ENCODE measurements around the gene MYORG. TPM values are rescaled to one million over a fixed set of nuclear protein-coding genes. Genes with fewer than 3 reads are reported as not detected.

The MYORG gene
- total RNA-seq, 2 experiments from 2014 or later = 3.3 to 3.8 TPM

- CTCF ChIA-PET = no interaction called here
- POLR2A ChIA-PET = no interaction called here
Measured at GRCh38 chr9:34387239-34387638, 10.5 kb upstream of the MYORG start.

- ChIA-PET POLR2A (no interaction called here), CTCF (no interaction called here)
Measured at GRCh38 chr9:34386656-34387055, 10.0 kb upstream of the MYORG start.

GRCh38 chr9:34385561-34386230 lies 9.0 kb upstream of the MYORG start:
- CTCF ChIA-PET = no interaction called here
- POLR2A ChIA-PET = no interaction called here

- CTCF ChIA-PET = no interaction called here
- POLR2A ChIA-PET = no interaction called here
Measured at GRCh38 chr9:34384368-34385165, 7.9 kb upstream of the MYORG start.

- ChIA-PET POLR2A (no interaction called here), CTCF (no interaction called here)
Measured at GRCh38 chr9:34383904-34384303, 7.2 kb upstream of the MYORG start.

- ChIA-PET POLR2A (interaction anchor here (0.6 kb wide), 1 partner anchor 696 kb away, joined by 3 read pairs; no protein-coding TSS in a partner anchor), CTCF (interaction anchor here (0.6 to 1.3 kb wide), 2 partner anchors 21 to 301 kb away, joined by 3 read pairs; no protein-coding TSS in a partner anchor)
Measured at GRCh38 chr9:34382879-34383278, 6.2 kb upstream of the MYORG start.

GRCh38 chr9:34382054-34382453 lies 5.4 kb upstream of the MYORG start:
- CTCF ChIA-PET = interaction anchor here (1.3 kb wide), 1 partner anchor 21 kb away, joined by 3 read pairs; no protein-coding TSS in a partner anchor

GRCh38 chr9:34381323-34381722 lies 4.6 kb upstream of the MYORG start:
- ChIA-PET POLR2A (no interaction called here), CTCF (no interaction called here)

More at GRCh38 chr9:34382054-34382453, 5.4 kb upstream of the MYORG start:
- POLR2A ChIA-PET = no interaction called here

GRCh38 chr9:34380511-34381315 lies 4.0 kb upstream of the MYORG start:
- CTCF ChIA-PET = interaction anchor here (0.7 to 1.7 kb wide), 2 partner anchors 12 to 23 kb away, joined by 3 to 5 read pairs; no protein-coding TSS in a partner anchor

GRCh38 chr9:34380034-34380510 lies 3.4 kb upstream of the MYORG start:
- POLR2A ChIA-PET = no interaction called here
- CTCF ChIA-PET = interaction anchor here (0.5 to 2.2 kb wide), 3 partner anchors 12 to 332 kb away, joined by 3 to 8 read pairs (median 5); no protein-coding TSS in a partner anchor

More at GRCh38 chr9:34380511-34381315, 4.0 kb upstream of the MYORG start:
- POLR2A ChIA-PET = no interaction called here

- ChIA-PET CTCF (interaction anchor here (0.5 to 2.2 kb wide), 12 partner anchors 13 to 610 kb away, joined by 3 to 8 read pairs (median 3); partner anchors contain the start of genes DNAI1, DNAJB5 and FAM219A), POLR2A (no interaction called here)
Measured at GRCh38 chr9:34379334-34380033, 2.8 kb upstream of the MYORG start.

- POLR2A ChIA-PET = no interaction called here
- CTCF ChIA-PET = interaction anchor here (0.7 to 2.2 kb wide), 11 partner anchors 14 to 611 kb away, joined by 3 to 8 read pairs (median 3); partner anchors contain the start of genes DNAI1, DNAJB5 and FAM219A
Measured at GRCh38 chr9:34378376-34379060, 1.8 kb upstream of the MYORG start.

- CTCF ChIA-PET = interaction anchor here (0.5 to 1.0 kb wide), 4 partner anchors 11 to 56 kb away, joined by 3 to 7 read pairs (median 4); no protein-coding TSS in a partner anchor
- POLR2A ChIA-PET = no interaction called here
Measured at GRCh38 chr9:34377404-34377746, 677 bp upstream of the MYORG start.

GRCh38 chr9:34375901-34376595 lies 650 bp downstream of the MYORG start:
- ChIA-PET CTCF (interaction anchor here (0.6 to 1.6 kb wide), 2 partner anchors 123 to 289 kb away, joined by 3 read pairs; no protein-coding TSS in a partner anchor), POLR2A (interaction anchor here (1.0 kb wide), 1 partner anchor 327 kb away, joined by 3 read pairs; the partner anchor contains the start of gene UBAP2)

- ChIA-PET CTCF (interaction anchor here (0.6 to 0.8 kb wide), 2 partner anchors 8 to 122 kb away, joined by 3 read pairs; no protein-coding TSS in a partner anchor), POLR2A (no interaction called here)
Measured at GRCh38 chr9:34374905-34375552, 1.7 kb downstream of the MYORG start.

GRCh38 chr9:34374339-34374738 lies 2.4 kb downstream of the MYORG start:
- ChIA-PET POLR2A (no interaction called here), CTCF (interaction anchor here (1.6 kb wide), 1 partner anchor 40 kb away, joined by 4 read pairs; no protein-coding TSS in a partner anchor)

- CTCF ChIA-PET = interaction anchor here (1.6 kb wide), 1 partner anchor 40 kb away, joined by 4 read pairs; no protein-coding TSS in a partner anchor
- POLR2A ChIA-PET = no interaction called here
Measured at GRCh38 chr9:34373749-34374148, 2.9 kb downstream of the MYORG start.
